A204.1 (cell line): ENCODE data around the gene THRB.
"Not testable (repeated sequence)": the region's sequence is repeated elsewhere in the genome, so short reads cannot be mapped to it uniquely, and the experiment has no call there.

ENCODE experiments used
- FAIRE-seq: peaks from 2 replicates; lab custom pipeline; 2012; peaks lifted over from hg19 to GRCh38; lab: Jason Lieb, UNC

Gene THRB

GRCh38 chr3:24094818-24095217 lies 399.8 kb downstream of the THRB start:
- FAIRE-seq, result not testable (repeated sequence)

- FAIRE-seq, result peak; percentile 27
These were observed 405.9 kb downstream of the THRB start for GRCh38 chr3:24088782-24089181.

- FAIRE-seq, result no peak
These were observed 407.2 kb downstream of the THRB start for GRCh38 chr3:24087469-24087868.

GRCh38 chr3:24086617-24087404 lies 407.8 kb downstream of the THRB start:
- FAIRE-seq, result no peak

- FAIRE-seq, result no peak
These were observed 408.4 kb downstream of the THRB start for GRCh38 chr3:24086206-24086605.

GRCh38 chr3:24072193-24072592 lies 422.5 kb downstream of the THRB start:
- FAIRE-seq, result no peak

GRCh38 chr3:24069045-24069444 lies 425.6 kb downstream of the THRB start:
- FAIRE-seq, result no peak

GRCh38 chr3:24067483-24067882 lies 427.2 kb downstream of the THRB start:
- FAIRE-seq, result no peak
